Fibroblast of lung (primary cell): ENCODE data around the gene ZNF423.

Experiments
- EZH2 ChIP-seq: IDR thresholded peaks from 2 replicates; pipeline ENCODE4 v1.5.1; 2012; ENCODE audit warnings: low read length, control low read depth, mild to moderate bottlenecking; ENCODE audit errors: missing control alignments
- TF ChIP-seq, protein P1 (sequence below), 2 donors: IDR thresholded peaks in 1 of 2; conservative IDR thresholded peaks in 1 of 2; 1 replicate in 1 of 2; 2 replicates in 1 of 2; pipeline ENCODE4 v1.5.1; 2011 to 2012; ENCODE audit warnings: low read length in 2 of 2, control low read depth in 1 of 2, inconsistent platforms in 1 of 2, low read depth in 1 of 2, mild to moderate bottlenecking in 1 of 2

- TF ChIP-seq, protein P1, sequence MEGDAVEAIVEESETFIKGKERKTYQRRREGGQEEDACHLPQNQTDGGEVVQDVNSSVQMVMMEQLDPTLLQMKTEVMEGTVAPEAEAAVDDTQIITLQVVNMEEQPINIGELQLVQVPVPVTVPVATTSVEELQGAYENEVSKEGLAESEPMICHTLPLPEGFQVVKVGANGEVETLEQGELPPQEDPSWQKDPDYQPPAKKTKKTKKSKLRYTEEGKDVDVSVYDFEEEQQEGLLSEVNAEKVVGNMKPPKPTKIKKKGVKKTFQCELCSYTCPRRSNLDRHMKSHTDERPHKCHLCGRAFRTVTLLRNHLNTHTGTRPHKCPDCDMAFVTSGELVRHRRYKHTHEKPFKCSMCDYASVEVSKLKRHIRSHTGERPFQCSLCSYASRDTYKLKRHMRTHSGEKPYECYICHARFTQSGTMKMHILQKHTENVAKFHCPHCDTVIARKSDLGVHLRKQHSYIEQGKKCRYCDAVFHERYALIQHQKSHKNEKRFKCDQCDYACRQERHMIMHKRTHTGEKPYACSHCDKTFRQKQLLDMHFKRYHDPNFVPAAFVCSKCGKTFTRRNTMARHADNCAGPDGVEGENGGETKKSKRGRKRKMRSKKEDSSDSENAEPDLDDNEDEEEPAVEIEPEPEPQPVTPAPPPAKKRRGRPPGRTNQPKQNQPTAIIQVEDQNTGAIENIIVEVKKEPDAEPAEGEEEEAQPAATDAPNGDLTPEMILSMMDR (conservative IDR thresholded peaks at IDR 0.05 in 1 of 2, IDR thresholded peaks at IDR 0.05 in 1 of 2; ENCODE audit: low read depth in 1 of 2, low read length in 2 of 2): no peak
- TF ChIP-seq EZH2: no peak
Measured at GRCh38 chr16:49780433-49780832, 75.5 kb downstream of the ZNF423 start.
